ENCODE results near the gene CARMIL3. TPM values are rescaled to one million over a fixed set of nuclear protein-coding genes. Genes with fewer than 3 reads are reported as not detected.

CARMIL3 gene
- total RNA-seq, 1 donor from 2014 or later, result not detected

DNA sequence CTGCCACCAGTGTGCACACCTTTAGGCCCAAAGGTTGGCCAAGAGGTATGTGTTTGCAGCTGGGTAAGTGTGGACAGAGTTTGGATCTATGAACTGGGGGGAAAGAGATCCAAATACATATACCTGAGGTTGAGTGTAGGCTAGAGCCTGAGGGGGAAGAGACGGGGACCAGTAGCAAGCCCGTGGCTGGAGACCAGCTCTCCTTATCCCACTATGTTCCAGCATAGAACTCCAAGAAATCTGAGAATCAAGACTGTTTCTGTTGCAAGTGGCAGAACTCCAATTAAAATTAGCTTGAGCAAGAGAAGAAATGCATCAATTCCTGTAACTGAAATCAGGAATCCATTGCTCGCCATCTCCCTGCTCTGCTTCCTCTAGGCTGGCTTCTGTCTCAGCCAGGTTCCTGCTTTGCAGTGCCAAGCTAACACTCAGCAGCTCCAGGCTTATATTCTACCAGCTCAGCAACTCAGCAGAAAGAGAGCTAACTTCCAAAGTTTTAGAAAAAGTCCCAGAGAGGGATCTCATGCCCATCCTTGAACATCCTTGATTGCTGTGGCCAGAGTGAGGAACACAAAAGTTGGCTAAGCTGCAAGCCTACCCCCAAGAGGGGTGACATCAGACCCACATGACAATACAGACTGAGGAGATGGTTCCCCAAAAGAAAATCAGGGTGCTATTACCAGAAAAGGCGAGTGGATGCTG is 40.8 kb downstream of the CARMIL3 start:
- no peak for DNase-seq (ENCODE audit: low read depth)
- TF ChIP-seq, protein P1, sequence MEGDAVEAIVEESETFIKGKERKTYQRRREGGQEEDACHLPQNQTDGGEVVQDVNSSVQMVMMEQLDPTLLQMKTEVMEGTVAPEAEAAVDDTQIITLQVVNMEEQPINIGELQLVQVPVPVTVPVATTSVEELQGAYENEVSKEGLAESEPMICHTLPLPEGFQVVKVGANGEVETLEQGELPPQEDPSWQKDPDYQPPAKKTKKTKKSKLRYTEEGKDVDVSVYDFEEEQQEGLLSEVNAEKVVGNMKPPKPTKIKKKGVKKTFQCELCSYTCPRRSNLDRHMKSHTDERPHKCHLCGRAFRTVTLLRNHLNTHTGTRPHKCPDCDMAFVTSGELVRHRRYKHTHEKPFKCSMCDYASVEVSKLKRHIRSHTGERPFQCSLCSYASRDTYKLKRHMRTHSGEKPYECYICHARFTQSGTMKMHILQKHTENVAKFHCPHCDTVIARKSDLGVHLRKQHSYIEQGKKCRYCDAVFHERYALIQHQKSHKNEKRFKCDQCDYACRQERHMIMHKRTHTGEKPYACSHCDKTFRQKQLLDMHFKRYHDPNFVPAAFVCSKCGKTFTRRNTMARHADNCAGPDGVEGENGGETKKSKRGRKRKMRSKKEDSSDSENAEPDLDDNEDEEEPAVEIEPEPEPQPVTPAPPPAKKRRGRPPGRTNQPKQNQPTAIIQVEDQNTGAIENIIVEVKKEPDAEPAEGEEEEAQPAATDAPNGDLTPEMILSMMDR (conservative IDR thresholded peaks at IDR 0.05; ENCODE audit: low read depth, low read length), result no peak
- no peak overlapping the region for H3K4me3 ChIP-seq (ENCODE audit: low read depth, low read length)

DNA sequence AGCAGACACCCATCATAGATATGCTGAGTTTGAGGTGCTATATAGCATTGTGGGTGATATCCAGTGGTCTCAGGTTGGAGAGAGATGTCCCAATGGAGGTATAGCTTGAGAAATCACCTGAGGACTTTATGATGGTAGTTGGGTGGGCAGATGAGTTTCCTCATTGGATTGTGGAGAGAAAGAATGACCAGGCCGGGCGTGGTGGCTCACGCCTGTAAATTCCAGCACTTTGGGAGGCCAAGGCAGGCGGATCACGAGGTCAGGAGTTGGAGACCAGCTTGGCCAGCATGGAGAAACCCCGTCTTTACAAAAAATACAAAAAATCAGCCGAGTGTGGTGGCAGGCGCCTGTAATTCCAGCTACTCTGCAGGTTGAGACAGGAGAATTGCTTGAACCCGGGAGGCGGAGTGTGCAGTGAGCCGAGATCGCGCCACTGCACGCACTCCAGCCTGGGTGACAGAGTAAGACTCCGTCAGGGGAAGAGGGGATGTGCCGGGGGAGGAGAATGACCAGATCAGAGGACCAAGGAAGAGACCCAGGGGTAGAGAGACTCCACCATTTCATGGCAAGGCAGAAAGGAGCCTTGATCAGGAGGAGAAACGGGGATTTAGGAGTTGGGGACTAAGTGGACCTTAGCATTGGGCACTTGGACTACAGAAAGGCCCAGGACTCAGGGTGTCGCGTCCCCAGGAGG is 41.5 kb downstream of the CARMIL3 start:
- no peak for DNase-seq (ENCODE audit: low read depth)
- H3K4me3 ChIP-seq (ENCODE audit: low read depth, low read length), result peak overlapping the region; percentile 94
- TF ChIP-seq, protein P1 (conservative IDR thresholded peaks at IDR 0.05; ENCODE audit: low read depth, low read length), result no peak

DNA sequence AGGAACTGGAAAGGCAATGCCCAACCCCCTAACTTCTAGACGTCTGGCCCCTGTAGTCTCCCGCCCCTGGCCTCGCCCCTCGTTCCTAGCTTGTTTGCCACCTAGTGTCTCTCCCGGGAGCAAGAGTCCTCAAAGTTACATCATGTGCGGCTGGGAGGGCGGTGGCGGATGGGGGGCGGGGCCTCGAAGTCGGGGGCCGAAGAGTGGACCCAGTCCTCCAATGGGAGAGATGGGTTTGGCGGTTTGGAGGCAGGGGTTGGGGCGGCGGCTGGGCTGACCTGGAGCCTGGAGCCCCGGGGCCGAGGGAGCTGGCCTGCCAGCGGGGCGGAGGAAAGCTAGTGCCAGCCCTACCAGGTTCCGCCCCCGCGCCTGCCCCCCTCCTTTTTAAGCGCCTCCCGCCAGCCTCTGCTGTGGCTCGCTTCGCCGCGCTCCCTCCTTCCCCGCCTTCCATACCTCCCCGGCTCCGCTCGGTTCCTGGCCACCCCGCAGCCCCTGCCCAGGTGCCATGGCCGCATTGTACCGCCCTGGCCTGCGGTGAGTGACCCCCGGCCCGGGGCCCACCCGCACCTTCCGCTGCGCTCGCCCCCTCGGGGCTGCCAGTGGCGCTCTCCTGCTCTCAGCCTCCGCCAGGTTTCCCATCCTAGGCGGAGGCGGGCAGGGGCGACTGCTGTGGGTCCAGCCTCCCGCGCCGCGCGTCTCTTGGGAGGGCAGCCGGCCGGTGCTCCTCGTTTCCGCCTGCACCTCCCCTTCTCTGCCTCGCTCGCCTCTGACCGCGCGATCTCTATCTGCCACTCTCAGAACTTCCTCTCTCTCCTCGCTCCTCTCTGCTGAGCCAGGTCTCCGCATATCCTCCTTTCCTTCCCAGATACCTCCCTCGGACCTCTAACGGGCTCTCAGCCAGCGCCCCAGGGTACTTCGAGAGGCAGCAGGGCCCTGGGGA is 42.4 kb downstream of the CARMIL3 start, which contains the start of gene PCK2:
Gene PCK2, plus strand, starts transcription at position 411 of the 940 bp plus-strand sequence. Its CDS starts 95 bp downstream, at position 506.
- peak within 1 kb of the TSS; percentile 94 for H3K4me3 ChIP-seq (ENCODE audit: low read depth, low read length)
- TF ChIP-seq, protein P1 (conservative IDR thresholded peaks at IDR 0.05; ENCODE audit: low read depth, low read length), result peak; percentile 24
- DNase-seq (ENCODE audit: low read depth), result no peak

DNA sequence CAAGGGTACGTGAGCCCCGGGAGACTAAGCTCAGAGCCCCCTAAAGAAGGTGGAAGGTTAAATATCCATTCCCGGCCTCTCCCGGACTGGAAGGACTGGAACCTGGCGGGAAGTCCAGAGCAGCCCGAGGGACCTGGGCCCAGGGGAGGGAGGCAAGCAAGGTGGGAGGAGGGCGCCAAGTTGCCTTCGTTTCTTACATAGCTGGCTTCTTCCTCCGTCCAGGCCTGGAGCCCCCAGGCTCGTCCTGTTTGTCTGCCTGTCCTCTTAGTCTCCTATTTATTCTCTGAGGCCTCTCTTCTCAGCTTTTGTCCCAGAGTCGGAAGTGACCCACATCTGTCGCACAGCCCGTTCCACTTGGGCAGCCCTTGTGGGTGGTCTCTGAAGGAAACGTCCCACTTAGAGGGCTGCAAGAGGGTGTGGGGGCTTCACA is 43.0 kb downstream of the CARMIL3 start:
- peak overlapping the region; percentile 94 for H3K4me3 ChIP-seq (ENCODE audit: low read depth, low read length)
- no peak for DNase-seq (ENCODE audit: low read depth)
- TF ChIP-seq, protein P1 (conservative IDR thresholded peaks at IDR 0.05; ENCODE audit: low read depth, low read length), result no peak

DNA sequence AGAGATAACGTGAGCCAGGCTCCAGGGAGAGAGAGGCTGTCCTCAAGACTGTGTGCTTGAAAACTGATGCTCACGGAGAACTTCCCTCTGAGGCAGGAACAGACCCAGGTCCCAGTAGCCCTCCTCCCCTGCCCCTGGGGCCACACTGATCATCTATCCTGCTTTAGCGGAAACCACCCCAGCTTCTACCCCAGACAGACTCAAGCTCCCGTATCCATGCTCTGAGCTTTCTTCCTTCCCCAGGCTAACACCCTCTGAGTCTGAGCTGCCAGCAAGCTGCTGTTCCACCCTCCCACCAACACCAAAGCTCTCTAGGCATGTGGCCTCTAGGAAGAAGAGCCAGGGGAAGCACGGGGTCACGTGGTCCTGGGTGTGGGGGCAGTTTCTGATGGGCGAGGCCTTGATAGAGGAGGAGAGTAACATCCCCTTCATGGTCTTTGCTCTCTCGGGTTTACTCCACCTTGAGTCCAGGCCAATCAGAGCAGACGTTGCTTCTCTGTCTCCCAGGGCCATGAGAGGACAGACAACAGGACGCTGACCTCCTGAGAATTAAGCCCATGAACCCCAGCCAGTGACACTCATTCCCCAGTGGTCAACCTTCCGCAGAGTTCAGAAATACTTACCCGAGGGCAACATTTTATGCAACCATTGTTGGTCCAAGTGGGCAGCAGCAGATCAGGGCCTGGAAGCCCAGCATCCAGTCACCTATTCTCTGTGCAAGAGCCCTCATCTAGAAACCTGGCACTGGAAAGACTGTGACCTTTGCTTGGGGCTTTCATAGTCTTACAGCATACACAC is 43.7 kb downstream of the CARMIL3 start:
- TF ChIP-seq, protein P1 (conservative IDR thresholded peaks at IDR 0.05; ENCODE audit: low read depth, low read length), result no peak
- no peak for DNase-seq (ENCODE audit: low read depth)
- peak overlapping the region; percentile 94 for H3K4me3 ChIP-seq (ENCODE audit: low read depth, low read length)
